ENCODE results near the gene STK32B. TPM values are rescaled to one million over a fixed set of nuclear protein-coding genes. Genes with fewer than 3 reads are reported as not detected.

Gene STK32B
- total RNA-seq, 4 donors from 2014 or later, result 0.39 to 2.7 (median 2.4) TPM

- DNase-seq (ENCODE audit: low spot score in 2 of 2), result no peak
- H3K4me3 ChIP-seq, result no peak overlapping the region
- H3K9me3 ChIP-seq, result peaks cover 0 to 6% (median 0%) of the 10 kb centered on the region in 4 donors
- H3K4me1 ChIP-seq, result no peaks in the 10 kb centered on the region
- no peaks in the 10 kb centered on the region for H3K27me3 ChIP-seq
- no peak overlapping the region for H3K27ac ChIP-seq
- TF ChIP-seq EP300 (IDR thresholded peaks at IDR 0.05) (no peak), POLR2A (IDR thresholded peaks at IDR 0.05) (no peak), CTCF (IDR thresholded peaks at IDR 0.05) (no peak)
- WGBS, 2 donors, result 78 to 80% methylated on average over 1 of the region's 1 CpG
- H3K36me3 ChIP-seq, result no peaks in the 10 kb centered on the region
Observed at GRCh38 chr4:5338531-5338930, 287.3 kb downstream of the STK32B start.

- H3K27me3 ChIP-seq, result no peaks in the 10 kb centered on the region
- DNase-seq (ENCODE audit: low spot score in 2 of 2), result no peak
- no peak overlapping the region for H3K4me3 ChIP-seq
- H3K4me1 ChIP-seq, result no peaks in the 10 kb centered on the region
- peaks cover 0 to 3% (median 0%) of the 10 kb centered on the region in 4 donors for H3K9me3 ChIP-seq
- no peaks in the 10 kb centered on the region for H3K36me3 ChIP-seq
- H3K27ac ChIP-seq, result no peak overlapping the region
- TF ChIP-seq EP300 (IDR thresholded peaks at IDR 0.05) (no peak), POLR2A (IDR thresholded peaks at IDR 0.05) (no peak), CTCF (IDR thresholded peaks at IDR 0.05) (no peak)
- 23 to 24% methylated on average over 6 of the region's 6 CpGs for WGBS, 2 donors
Observed at GRCh38 chr4:5340991-5341451, 289.7 kb downstream of the STK32B start.

DNA sequence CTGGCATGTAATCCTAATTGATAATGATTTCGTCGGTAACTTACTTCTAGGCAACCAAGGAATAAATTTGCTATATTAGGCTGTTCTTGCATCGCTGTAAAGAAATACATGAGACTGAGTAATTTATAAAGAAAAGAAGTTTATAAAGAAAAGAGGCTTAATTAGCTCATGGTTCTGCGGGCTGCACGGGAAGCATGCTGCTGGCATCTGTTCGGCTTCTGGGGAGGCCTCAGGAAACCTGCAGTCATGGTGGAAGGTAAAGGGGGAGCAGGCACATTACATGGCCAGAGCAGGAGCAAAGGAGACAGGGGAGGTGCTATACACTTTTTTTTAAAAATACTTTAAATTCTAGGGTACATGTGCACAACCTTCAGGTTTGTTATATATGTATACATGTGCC lies 290.2 kb downstream of the STK32B start:
- WGBS, 2 donors, result 77 to 80% methylated on average over 6 of the region's 6 CpGs
- H3K36me3 ChIP-seq, result no peaks in the 10 kb centered on the region
- H3K4me3 ChIP-seq, result no peak overlapping the region
- H3K9me3 ChIP-seq, result peaks cover 0 to 3% (median 0%) of the 10 kb centered on the region in 4 donors
- H3K4me1 ChIP-seq, result no peaks in the 10 kb centered on the region
- DNase-seq (ENCODE audit: low spot score in 2 of 2), result no peak
- TF ChIP-seq POLR2A (IDR thresholded peaks at IDR 0.05), result no peak
- TF ChIP-seq EP300 (IDR thresholded peaks at IDR 0.05), result no peak
- TF ChIP-seq CTCF (IDR thresholded peaks at IDR 0.05), result no peak
- H3K27ac ChIP-seq, result no peak overlapping the region
- H3K27me3 ChIP-seq, result no peaks in the 10 kb centered on the region

GRCh38 chr4:5355846-5356245 lies 304.6 kb downstream of the STK32B start:
- no peak overlapping the region for H3K4me3 ChIP-seq
- H3K36me3 ChIP-seq, result no peaks in the 10 kb centered on the region
- TF ChIP-seq POLR2A (IDR thresholded peaks at IDR 0.05) (no peak), EP300 (IDR thresholded peaks at IDR 0.05) (no peak), CTCF (IDR thresholded peaks at IDR 0.05) (no peak)
- H3K27ac ChIP-seq, result no peak overlapping the region
- no peaks in the 10 kb centered on the region for H3K9me3 ChIP-seq
- H3K27me3 ChIP-seq, result no peaks in the 10 kb centered on the region
- no peaks in the 10 kb centered on the region for H3K4me1 ChIP-seq
- DNase-seq (ENCODE audit: low spot score in 2 of 2), result no peak

DNA sequence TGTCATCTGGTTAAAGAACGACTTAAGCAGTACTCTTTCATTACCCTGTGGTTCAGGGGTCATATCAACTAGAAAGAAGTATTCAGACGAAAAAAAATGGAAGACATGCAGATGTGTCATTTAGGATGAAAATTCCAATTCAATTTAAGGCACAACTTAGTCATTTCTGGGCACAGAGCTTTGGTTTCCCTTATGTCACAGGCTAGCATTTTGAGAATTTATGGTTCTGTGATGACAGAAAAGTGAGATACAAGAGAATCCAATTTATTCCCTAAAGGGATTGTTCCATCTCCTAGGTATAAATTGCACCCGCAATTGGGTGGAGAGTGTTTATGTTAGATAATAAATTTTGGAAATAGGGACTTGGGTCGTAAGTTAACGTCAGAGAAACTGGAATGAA lies 306.6 kb downstream of the STK32B start:
- DNase-seq (ENCODE audit: low spot score in 2 of 2), result no peak
- Histone ChIP-seq H3K27me3 (no peaks in the 10 kb centered on the region), H3K4me1 (no peaks in the 10 kb centered on the region), H3K27ac (no peak overlapping the region), H3K36me3 (no peaks in the 10 kb centered on the region), H3K9me3 (no peaks in the 10 kb centered on the region), H3K4me3 (no peak overlapping the region)
- 51 to 55% methylated on average over 5 of the region's 5 CpGs for WGBS, 2 donors
- TF ChIP-seq EP300 (IDR thresholded peaks at IDR 0.05) (no peak), CTCF (IDR thresholded peaks at IDR 0.05) (no peak), POLR2A (IDR thresholded peaks at IDR 0.05) (no peak)
